ENCODE data around the gene DAND5.

GRCh38 chr19:12936582-12936981 is 32.8 kb upstream of the DAND5 start:
- TF ChIP-seq CTCF (IDR thresholded peaks at IDR 0.05) = no peak
- TF ChIP-seq MEF2A (IDR thresholded peaks at IDR 0.05; ENCODE audit: borderline replicate concordance, low read depth) = no peak
- TF ChIP-seq, protein P1, sequence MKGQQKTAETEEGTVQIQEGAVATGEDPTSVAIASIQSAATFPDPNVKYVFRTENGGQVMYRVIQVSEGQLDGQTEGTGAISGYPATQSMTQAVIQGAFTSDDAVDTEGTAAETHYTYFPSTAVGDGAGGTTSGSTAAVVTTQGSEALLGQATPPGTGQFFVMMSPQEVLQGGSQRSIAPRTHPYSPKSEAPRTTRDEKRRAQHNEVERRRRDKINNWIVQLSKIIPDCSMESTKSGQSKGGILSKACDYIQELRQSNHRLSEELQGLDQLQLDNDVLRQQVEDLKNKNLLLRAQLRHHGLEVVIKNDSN (IDR thresholded peaks at IDR 0.05; ENCODE audit: borderline replicate concordance, low read depth) = no peak
- no peak for TF ChIP-seq JUND (IDR thresholded peaks at IDR 0.05)
- TF ChIP-seq, protein P2, sequence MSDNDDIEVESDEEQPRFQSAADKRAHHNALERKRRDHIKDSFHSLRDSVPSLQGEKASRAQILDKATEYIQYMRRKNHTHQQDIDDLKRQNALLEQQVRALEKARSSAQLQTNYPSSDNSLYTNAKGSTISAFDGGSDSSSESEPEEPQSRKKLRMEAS (IDR thresholded peaks at IDR 0.05; ENCODE audit: low read depth) = no peak
- no peak for TF ChIP-seq POLR2AphosphoS5 (IDR thresholded peaks at IDR 0.05; ENCODE audit: low read depth, low read length)
- TF ChIP-seq, protein P3, sequence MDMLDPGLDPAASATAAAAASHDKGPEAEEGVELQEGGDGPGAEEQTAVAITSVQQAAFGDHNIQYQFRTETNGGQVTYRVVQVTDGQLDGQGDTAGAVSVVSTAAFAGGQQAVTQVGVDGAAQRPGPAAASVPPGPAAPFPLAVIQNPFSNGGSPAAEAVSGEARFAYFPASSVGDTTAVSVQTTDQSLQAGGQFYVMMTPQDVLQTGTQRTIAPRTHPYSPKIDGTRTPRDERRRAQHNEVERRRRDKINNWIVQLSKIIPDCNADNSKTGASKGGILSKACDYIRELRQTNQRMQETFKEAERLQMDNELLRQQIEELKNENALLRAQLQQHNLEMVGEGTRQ (IDR thresholded peaks at IDR 0.05; ENCODE audit: borderline replicate concordance, low read depth, low read length) = no peak
- TF ChIP-seq, protein P4, sequence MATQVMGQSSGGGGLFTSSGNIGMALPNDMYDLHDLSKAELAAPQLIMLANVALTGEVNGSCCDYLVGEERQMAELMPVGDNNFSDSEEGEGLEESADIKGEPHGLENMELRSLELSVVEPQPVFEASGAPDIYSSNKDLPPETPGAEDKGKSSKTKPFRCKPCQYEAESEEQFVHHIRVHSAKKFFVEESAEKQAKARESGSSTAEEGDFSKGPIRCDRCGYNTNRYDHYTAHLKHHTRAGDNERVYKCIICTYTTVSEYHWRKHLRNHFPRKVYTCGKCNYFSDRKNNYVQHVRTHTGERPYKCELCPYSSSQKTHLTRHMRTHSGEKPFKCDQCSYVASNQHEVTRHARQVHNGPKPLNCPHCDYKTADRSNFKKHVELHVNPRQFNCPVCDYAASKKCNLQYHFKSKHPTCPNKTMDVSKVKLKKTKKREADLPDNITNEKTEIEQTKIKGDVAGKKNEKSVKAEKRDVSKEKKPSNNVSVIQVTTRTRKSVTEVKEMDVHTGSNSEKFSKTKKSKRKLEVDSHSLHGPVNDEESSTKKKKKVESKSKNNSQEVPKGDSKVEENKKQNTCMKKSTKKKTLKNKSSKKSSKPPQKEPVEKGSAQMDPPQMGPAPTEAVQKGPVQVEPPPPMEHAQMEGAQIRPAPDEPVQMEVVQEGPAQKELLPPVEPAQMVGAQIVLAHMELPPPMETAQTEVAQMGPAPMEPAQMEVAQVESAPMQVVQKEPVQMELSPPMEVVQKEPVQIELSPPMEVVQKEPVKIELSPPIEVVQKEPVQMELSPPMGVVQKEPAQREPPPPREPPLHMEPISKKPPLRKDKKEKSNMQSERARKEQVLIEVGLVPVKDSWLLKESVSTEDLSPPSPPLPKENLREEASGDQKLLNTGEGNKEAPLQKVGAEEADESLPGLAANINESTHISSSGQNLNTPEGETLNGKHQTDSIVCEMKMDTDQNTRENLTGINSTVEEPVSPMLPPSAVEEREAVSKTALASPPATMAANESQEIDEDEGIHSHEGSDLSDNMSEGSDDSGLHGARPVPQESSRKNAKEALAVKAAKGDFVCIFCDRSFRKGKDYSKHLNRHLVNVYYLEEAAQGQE (IDR thresholded peaks at IDR 0.05; ENCODE audit: low read depth, low read length) = no peak
- TF ChIP-seq CHD2 (IDR thresholded peaks at IDR 0.05; ENCODE audit: low read length, partially characterized antibody) = no peak
- TF ChIP-seq EZH2phosphoT487 (IDR thresholded peaks at IDR 0.05; ENCODE audit: borderline replicate concordance, low read depth) = no peak
- TF ChIP-seq, protein P5, sequence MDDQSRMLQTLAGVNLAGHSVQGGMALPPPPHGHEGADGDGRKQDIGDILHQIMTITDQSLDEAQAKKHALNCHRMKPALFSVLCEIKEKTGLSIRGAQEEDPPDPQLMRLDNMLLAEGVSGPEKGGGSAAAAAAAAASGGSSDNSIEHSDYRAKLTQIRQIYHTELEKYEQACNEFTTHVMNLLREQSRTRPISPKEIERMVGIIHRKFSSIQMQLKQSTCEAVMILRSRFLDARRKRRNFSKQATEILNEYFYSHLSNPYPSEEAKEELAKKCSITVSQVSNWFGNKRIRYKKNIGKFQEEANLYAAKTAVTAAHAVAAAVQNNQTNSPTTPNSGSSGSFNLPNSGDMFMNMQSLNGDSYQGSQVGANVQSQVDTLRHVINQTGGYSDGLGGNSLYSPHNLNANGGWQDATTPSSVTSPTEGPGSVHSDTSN (IDR thresholded peaks at IDR 0.05) = no peak
- TF ChIP-seq MXI1 (IDR thresholded peaks at IDR 0.05; ENCODE audit: low read depth, low read length) = no peak
- TF ChIP-seq GABPA (IDR thresholded peaks at IDR 0.05; ENCODE audit: low read depth) = no peak

Data from SK-N-SH (cell line).